Immature natural killer cell (primary cell): Measurements from ENCODE around the gene RUNX1. TPM values are rescaled to one million over a fixed set of nuclear protein-coding genes. Genes with fewer than 3 reads are reported as not detected.
"Not testable (repeated sequence)": the region's sequence is repeated elsewhere in the genome, so short reads cannot be mapped to it uniquely, and the experiment has no call there.

ENCODE experiments used
- DNase-seq, 3 donors: peaks; one replicate each; pipeline ENCODE4 v3.0.0; 2022; ENCODE audit warnings: mixed read lengths in 1 of 3
- H3K27ac Mint-ChIP-seq, 6 donors: one replicate each; pipeline ENCODE4 v1.8.0; 2020; ENCODE audit warnings: mixed read lengths in 6 of 6, mild to moderate bottlenecking in 5 of 6, inconsistent platforms in 4 of 6, moderate library complexity in 3 of 6
- H3K27me3 Mint-ChIP-seq, 3 donors: one replicate each; pipeline ENCODE4 v1.8.0; 2020 to 2021; ENCODE audit warnings: low read depth in 3 of 3, mild to moderate bottlenecking in 3 of 3, mixed read lengths in 3 of 3, moderate library complexity in 3 of 3, inconsistent platforms in 1 of 3
- H3K36me3 Mint-ChIP-seq, 3 donors: one replicate each; pipeline ENCODE4 v1.8.0; 2020; ENCODE audit warnings: mixed read lengths in 3 of 3, inconsistent platforms in 2 of 3, mild to moderate bottlenecking in 2 of 3
- H3K4me1 Mint-ChIP-seq, 2 donors: one replicate each; pipeline ENCODE4 v1.8.0; 2020; ENCODE audit warnings: inconsistent platforms in 2 of 2, mild to moderate bottlenecking in 2 of 2, mixed read lengths in 2 of 2, moderate library complexity in 1 of 2
- H3K4me3 Mint-ChIP-seq, 5 donors: one replicate each; pipeline ENCODE4 v1.8.0; 2020; ENCODE audit warnings: mild to moderate bottlenecking in 5 of 5, mixed read lengths in 5 of 5, inconsistent platforms in 3 of 5, moderate library complexity in 3 of 5
- H3K9me3 Mint-ChIP-seq, 6 donors: one replicate each; pipeline ENCODE4 v1.8.0; 2020; ENCODE audit warnings: mild to moderate bottlenecking in 6 of 6, mixed read lengths in 6 of 6, inconsistent platforms in 4 of 6, moderate library complexity in 3 of 6
- polyA plus RNA-seq, 3 donors: library from polyadenylated mRNA; unstranded; fragments of 300-500 nt; fragmentation: Illumina TruSeq; gene quantifications; one replicate each; pipeline ENCODE4 v1.2.3, GENCODE V29; 2021

The RUNX1 gene
- polyA plus RNA-seq, 3 donors from 2014 or later = 6.2 to 25.2 (median 10.6) TPM

- Mint-ChIP-seq H3K4me1 (peaks cover 66 to 90% of the 10 kb centered on the region in 2 donors), H3K36me3 (peaks cover 4 to 17% (median 9%) of the 10 kb centered on the region in 3 donors), H3K9me3 (peaks cover 0 to 4% (median 0%) of the 10 kb centered on the region in 6 donors), H3K4me3 (peak overlapping the region in 2 of 5 donors; percentile 7 to 23), H3K27me3 (no peaks in the 10 kb centered on the region), H3K27ac (no peak overlapping the region)
- DNase-seq = no peak
Measured at GRCh38 chr21:34958040-34958439, 91.1 kb downstream of the RUNX1 start.

DNA sequence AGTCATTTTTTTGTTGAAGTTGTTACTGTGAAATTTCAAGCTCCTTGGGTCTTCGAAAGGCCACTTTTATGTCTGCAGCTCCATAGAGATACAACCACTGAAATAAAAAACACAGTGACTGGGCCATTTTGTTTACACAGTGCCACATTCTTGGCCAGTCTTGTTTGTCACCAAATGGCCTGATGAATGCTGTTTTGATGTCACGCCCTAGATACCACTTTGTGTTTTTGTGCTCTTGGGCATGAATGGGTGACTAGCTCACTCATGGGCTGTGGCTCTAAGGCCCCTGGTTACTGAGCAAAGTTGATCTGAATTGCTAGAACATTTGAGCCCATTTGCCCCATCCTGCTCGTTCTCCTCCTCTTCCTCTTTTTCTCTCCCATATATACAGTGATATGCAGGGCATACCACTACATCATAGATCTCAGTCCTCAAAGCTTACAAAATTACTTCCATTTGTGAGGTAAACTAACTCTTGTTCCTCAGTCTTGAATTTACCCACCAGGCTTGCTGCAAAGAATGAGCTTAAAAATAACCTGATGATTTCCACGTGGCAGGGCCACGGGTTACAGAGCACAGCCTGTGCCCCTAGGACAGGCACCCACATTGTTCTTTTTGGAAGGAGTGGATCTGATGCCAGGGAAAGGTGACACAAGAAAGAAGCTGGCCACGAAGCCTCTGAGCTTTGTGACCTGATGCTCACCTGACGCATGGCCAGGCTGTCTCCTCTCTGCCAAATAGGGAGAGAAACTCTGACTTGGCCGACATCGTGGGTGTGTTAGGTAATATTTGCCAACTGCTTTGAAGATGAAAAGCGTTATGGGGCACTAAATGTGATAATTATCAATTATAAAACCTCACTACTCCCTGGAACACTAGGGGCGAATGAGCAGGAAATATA lies 92.4 kb downstream of the RUNX1 start:
- Mint-ChIP-seq H3K4me1 (peaks cover 67 to 89% of the 10 kb centered on the region in 2 donors), H3K27ac (peak overlapping the region in 2 of 6 donors; percentile 3 to 36)

DNA sequence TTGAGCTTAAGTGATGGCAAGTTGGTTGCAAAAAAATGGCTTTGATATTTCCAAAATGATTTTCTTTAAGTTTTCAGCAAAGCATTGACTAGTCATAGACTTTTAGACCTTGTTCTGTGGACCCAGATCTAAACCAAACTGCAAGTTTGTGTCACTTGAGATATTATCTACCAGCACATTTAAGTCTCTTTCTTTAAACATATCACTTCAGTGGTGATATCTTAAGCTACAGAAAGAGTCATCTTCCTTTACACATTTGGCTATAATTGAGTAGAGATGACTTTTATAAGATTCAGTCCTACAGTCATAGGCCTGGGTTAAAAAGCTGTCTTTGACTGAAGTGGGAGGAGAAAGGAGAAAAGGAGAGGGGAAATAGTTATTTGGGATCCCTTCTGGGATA lies 95.2 kb downstream of the RUNX1 start:
- peaks cover 0 to 11% (median 4%) of the 10 kb centered on the region in 3 donors for H3K36me3 Mint-ChIP-seq
- peaks cover 0 to 4% (median 0%) of the 10 kb centered on the region in 6 donors for H3K9me3 Mint-ChIP-seq
- H3K4me1 Mint-ChIP-seq = peaks cover 65 to 82% of the 10 kb centered on the region in 2 donors
- DNase-seq = no peak
- no peaks in the 10 kb centered on the region for H3K27me3 Mint-ChIP-seq
- H3K4me3 Mint-ChIP-seq = no peak overlapping the region
- H3K27ac Mint-ChIP-seq = peak overlapping the region in 3 of 6 donors; percentile 0 to 26 (median 20)

More for the DNA sequence above, 92.4 kb downstream of the RUNX1 start:
- DNase-seq = no peak
- Mint-ChIP-seq H3K27me3 (no peaks in the 10 kb centered on the region), H3K36me3 (peaks cover 0 to 11% (median 9%) of the 10 kb centered on the region in 3 donors), H3K9me3 (peaks cover 0 to 4% (median 0%) of the 10 kb centered on the region in 6 donors), H3K4me3 (no peak overlapping the region)

DNA sequence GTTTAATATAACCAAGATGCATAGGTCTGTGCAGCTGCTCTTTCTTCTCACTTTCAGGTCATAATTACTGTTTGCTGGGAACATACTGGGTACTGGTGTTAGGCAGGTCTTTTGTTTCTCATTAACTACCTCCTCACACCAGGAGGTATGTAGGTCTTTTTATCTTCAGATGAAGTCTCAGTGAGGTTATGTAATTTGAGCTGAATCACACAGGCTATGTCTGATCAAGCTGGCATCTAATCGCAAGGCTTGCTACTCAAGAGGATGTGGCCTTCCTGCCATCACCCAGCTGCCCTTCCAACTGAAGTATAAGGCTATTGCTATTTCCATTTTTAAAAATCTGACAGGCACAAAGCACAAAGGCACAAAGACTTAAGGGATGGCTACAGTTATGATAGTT lies 96.4 kb downstream of the RUNX1 start:
- Mint-ChIP-seq H3K27ac (peak overlapping the region in 3 of 6 donors; percentile 6 to 28 (median 19)), H3K36me3 (peaks cover 0 to 11% (median 4%) of the 10 kb centered on the region in 3 donors), H3K9me3 (peaks cover 0 to 4% (median 0%) of the 10 kb centered on the region in 6 donors), H3K4me3 (no peak overlapping the region), H3K4me1 (peaks cover 60 to 78% of the 10 kb centered on the region in 2 donors), H3K27me3 (no peaks in the 10 kb centered on the region)
- DNase-seq = no peak

DNA sequence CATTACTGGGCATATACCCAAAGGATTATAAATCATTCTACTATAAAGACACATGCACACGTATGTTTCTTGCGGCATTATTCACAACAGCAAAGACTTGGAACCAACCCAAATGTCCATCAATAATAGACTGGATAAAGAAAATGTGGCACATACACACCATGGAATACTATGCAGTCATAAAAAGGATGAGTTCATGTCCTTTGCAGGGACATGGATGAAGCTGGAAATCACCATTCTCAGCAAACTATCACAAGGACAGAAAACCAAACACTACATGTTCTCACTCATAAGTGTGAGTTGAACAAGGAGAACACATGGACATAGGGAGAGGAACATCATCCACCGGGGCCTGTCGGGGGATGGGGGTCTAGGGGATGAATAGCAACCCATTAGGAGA lies 97.2 kb downstream of the RUNX1 start:
- peak overlapping the region in 1 of 6 donors; percentile 55 for H3K27ac Mint-ChIP-seq

DNA sequence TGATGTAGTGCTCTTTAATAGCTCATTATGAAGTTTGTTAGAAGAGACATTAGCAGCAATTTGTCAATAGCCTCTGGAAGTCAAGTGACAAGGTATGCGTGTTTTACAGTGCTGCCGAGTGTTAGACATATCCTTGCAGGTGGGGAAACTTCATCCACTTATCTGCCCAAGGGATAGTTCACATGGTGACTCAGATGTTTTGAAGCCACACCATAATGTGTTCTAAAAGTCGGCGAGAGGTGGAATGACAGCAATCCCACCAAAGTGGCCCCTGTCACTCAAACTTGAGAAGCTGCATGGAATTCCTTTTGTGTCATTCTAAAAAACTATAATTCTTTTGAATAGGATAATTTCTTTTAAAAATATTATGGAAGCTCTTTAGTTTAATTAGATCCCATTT lies 98.1 kb downstream of the RUNX1 start:
- Mint-ChIP-seq H3K9me3 (no peaks in the 10 kb centered on the region), H3K27ac (no peak overlapping the region), H3K36me3 (peaks cover 0 to 7% (median 3%) of the 10 kb centered on the region in 3 donors), H3K4me1 (peaks cover 63 to 78% of the 10 kb centered on the region in 2 donors), H3K4me3 (no peak overlapping the region), H3K27me3 (peaks cover 0 to 5% (median 0%) of the 10 kb centered on the region in 3 donors)
- DNase-seq = no peak

More for the DNA sequence above, 97.2 kb downstream of the RUNX1 start:
- H3K4me3 Mint-ChIP-seq, H3K27me3 Mint-ChIP-seq, H3K9me3 Mint-ChIP-seq, H3K36me3 Mint-ChIP-seq, DNase-seq: not testable (repeated sequence)
- H3K4me1 Mint-ChIP-seq = peaks cover 60 to 78% of the 10 kb centered on the region in 2 donors

GRCh38 chr21:34949499-34949898 lies 99.6 kb downstream of the RUNX1 start:
- Mint-ChIP-seq H3K4me1 (peaks cover 63 to 78% of the 10 kb centered on the region in 2 donors), H3K4me3 (no peak overlapping the region), H3K36me3 (peaks cover 0 to 7% (median 0%) of the 10 kb centered on the region in 3 donors), H3K27ac (no peak overlapping the region), H3K27me3 (peaks cover 0 to 5% (median 0%) of the 10 kb centered on the region in 3 donors), H3K9me3 (no peaks in the 10 kb centered on the region)
- no peak for DNase-seq

DNA sequence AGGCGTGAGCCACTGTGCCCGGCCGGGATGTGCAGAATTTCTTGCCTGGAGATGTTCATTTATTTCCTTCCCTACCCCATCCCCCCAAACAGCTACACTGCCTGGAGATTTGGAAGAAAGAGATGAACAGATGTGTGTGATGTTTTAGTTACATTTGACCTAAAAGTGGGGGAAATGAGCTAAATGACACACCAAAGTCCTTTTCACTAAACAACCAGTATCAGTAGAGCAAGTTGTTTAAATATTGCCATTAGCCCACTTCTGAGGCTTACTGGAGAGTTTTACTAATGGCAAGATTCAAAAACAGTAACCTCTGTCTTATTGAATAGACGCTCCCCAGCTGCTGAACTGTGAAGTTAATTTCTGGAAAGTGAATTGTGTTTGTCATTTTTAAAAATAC lies 100.1 kb downstream of the RUNX1 start:
- no peak for DNase-seq
- Mint-ChIP-seq H3K4me1 (peaks cover 65 to 78% of the 10 kb centered on the region in 2 donors), H3K27me3 (peaks cover 0 to 5% (median 0%) of the 10 kb centered on the region in 3 donors), H3K4me3 (no peak overlapping the region), H3K36me3 (peaks cover 0 to 7% (median 0%) of the 10 kb centered on the region in 3 donors), H3K27ac (no peak overlapping the region), H3K9me3 (no peaks in the 10 kb centered on the region)

- H3K27me3 Mint-ChIP-seq = peaks cover 0 to 5% (median 0%) of the 10 kb centered on the region in 3 donors
- no peak overlapping the region for H3K27ac Mint-ChIP-seq
- no peak overlapping the region for H3K4me3 Mint-ChIP-seq
- H3K9me3 Mint-ChIP-seq = no peaks in the 10 kb centered on the region
- DNase-seq = no peak
- peaks cover 58 to 74% of the 10 kb centered on the region in 2 donors for H3K4me1 Mint-ChIP-seq
- H3K36me3 Mint-ChIP-seq = peaks cover 0 to 7% (median 0%) of the 10 kb centered on the region in 3 donors
Measured at GRCh38 chr21:34948157-34948556, 100.9 kb downstream of the RUNX1 start.

- H3K27me3 Mint-ChIP-seq = peaks cover 0 to 5% (median 0%) of the 10 kb centered on the region in 3 donors
- no peak overlapping the region for H3K4me3 Mint-ChIP-seq
- H3K27ac Mint-ChIP-seq = peak overlapping the region in 2 of 6 donors; percentile 3 to 46
- H3K9me3 Mint-ChIP-seq = no peaks in the 10 kb centered on the region
- peaks cover 54 to 72% of the 10 kb centered on the region in 2 donors for H3K4me1 Mint-ChIP-seq
- DNase-seq = no peak
- H3K36me3 Mint-ChIP-seq = peaks cover 0 to 7% (median 0%) of the 10 kb centered on the region in 3 donors
Measured at GRCh38 chr21:34946916-34947534, 102.1 kb downstream of the RUNX1 start.

DNA sequence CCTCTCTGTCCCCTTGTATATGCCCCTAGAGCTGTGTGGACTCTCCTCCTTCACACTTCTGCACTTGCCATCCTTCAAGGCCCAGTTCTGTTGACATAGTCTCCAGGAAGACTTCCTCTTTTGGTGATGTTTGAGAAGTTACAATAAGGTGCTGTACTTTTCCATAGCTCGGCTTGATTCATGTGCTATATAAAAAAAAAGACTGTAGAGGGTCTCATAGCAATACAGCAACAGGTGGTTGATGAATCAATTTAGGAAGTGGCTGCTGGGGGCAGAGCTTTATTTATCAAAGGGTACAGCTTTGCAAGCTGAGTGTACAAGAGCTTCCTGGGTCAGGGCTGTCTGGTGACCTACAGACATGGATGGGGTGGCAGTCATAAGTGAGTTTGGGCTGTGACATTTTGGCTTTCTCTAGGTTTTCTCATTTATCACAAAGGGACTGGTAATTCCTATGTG lies 102.7 kb downstream of the RUNX1 start:
- Mint-ChIP-seq H3K9me3 (no peaks in the 10 kb centered on the region), H3K4me1 (peaks cover 51 to 67% of the 10 kb centered on the region in 2 donors), H3K27ac (peak overlapping the region; percentile 2 to 76 (median 38)), H3K36me3 (peaks cover 0 to 7% (median 0%) of the 10 kb centered on the region in 3 donors), H3K4me3 (peak overlapping the region in 3 of 5 donors; percentile 0 to 31 (median 3)), H3K27me3 (peaks cover 0 to 5% (median 0%) of the 10 kb centered on the region in 3 donors)
- DNase-seq = no peak

DNA sequence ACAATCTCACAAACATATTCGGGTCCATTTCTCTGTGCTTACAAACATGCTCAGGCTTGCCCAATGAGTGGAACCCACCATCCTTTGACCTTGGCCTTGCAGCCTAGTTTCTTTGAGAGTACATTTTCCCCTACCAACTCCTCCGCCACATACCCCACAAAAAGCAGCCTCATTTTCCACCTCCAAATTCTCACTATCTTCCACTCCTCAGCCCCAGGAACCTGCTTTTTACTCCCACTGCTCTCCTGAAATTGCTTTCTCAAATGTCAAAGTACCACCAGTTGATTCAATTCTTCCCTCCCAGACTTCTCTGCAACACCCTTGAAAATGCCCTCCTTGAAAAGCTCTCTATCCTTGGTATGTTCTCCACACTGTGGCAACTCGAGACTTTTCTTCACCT lies 103.8 kb downstream of the RUNX1 start:
- Mint-ChIP-seq H3K9me3 (no peaks in the 10 kb centered on the region), H3K27ac (peak overlapping the region in 5 of 6 donors; percentile 3 to 64 (median 12)), H3K4me3 (peak overlapping the region in 1 of 5 donors; percentile 4), H3K4me1 (peaks cover 53 to 76% of the 10 kb centered on the region in 2 donors), H3K36me3 (peaks cover 0 to 7% (median 0%) of the 10 kb centered on the region in 3 donors), H3K27me3 (peaks cover 0 to 5% (median 0%) of the 10 kb centered on the region in 3 donors)
- no peak for DNase-seq

DNA sequence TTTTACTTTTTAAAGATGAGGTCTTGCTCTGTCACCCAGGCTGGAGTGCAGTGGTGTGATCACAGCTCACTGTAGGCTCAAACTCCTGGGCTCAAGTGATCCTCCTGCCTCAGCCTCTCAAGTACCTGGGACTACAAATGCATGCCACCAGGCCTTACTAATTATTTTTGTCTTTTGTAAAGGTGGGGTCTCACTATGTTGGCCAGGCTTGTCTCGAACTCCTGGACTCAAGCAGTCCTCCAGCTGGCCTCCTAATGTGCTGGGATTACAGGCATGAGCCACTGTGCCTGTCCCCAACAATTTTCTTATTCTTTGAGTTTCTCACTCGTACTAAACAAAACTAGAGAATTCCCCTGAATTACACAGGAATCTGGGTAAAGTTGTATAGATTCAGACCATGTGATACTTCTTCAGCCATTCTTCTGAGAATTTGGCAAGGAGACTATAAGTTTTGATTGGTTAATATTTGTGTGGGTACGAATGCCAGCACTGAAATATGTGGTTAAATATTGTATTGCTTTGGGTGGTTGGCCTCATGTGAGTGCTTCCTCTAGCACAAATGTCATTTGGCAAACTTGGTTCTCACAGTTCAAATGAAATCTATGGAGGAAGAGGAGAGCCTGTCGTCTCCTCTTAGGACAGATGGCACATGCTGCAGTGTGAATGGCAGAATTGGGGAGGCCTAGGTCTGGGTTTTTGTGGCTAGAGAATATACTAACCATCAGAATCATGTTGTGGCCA lies 104.9 kb downstream of the RUNX1 start:
- Mint-ChIP-seq H3K27me3 (peaks cover 0 to 5% (median 0%) of the 10 kb centered on the region in 3 donors), H3K4me3 (no peak overlapping the region), H3K36me3 (peaks cover 0 to 7% (median 0%) of the 10 kb centered on the region in 3 donors), H3K27ac (peak overlapping the region in 2 of 6 donors; percentile 43 to 46), H3K9me3 (no peaks in the 10 kb centered on the region), H3K4me1 (peaks cover 56 to 78% of the 10 kb centered on the region in 2 donors)
- DNase-seq = no peak
